HL-60 (cell line): ENCODE data around the gene FAM170B.

Source experiments
- DNase-seq, 2 experiments: peaks; one replicate each; pipeline ENCODE4 v3.0.0-alpha.2; 2010 to 2020; ENCODE audit warnings: low read depth in 1 of 2, low spot score in 1 of 2
- H3K27ac ChIP-seq: fragments of 250-450 bp; sonication (Bioruptor Pico); replicated peaks from 2 replicates; pipeline ENCODE4 v1.5.1; 2020; ENCODE audit warnings: mild to moderate bottlenecking, moderate library complexity
- H3K27me3 ChIP-seq: fragments of 250-450 bp; sonication (Bioruptor Pico); 2 replicates; pipeline ENCODE4 v1.5.1; 2021; ENCODE audit warnings: mild to moderate bottlenecking, moderate library complexity; ENCODE audit not compliant: insufficient read depth, poor library complexity, severe bottlenecking
- H3K4me3 ChIP-seq: replicated peaks from 2 replicates; pipeline ENCODE4 v1.5.1; 2011; ENCODE audit warnings: mild to moderate bottlenecking, control low read depth, low read length; ENCODE audit not compliant: insufficient read depth
- CTCF ChIP-seq: IDR thresholded peaks from one replicate; pipeline ENCODE4 v1.5.1; 2011; ENCODE audit warnings: low read length, control low read depth, inconsistent platforms; ENCODE audit not compliant: insufficient read depth
- GABPA ChIP-seq: IDR thresholded peaks from 2 replicates; pipeline ENCODE4 v1.6.1; 2012; ENCODE audit warnings: low read depth
- POLR2AphosphoS5 ChIP-seq: IDR thresholded peaks from 2 replicates; pipeline ENCODE4 v1.6.1; 2012; ENCODE audit warnings: low read depth
- REST ChIP-seq: IDR thresholded peaks from 2 replicates; pipeline ENCODE4 v1.6.1; 2012; ENCODE audit warnings: low read depth; ENCODE audit not compliant: insufficient replicate concordance
- SPI1 ChIP-seq: IDR thresholded peaks from 2 replicates; pipeline ENCODE4 v1.6.1; 2012; ENCODE audit warnings: low read depth, mild to moderate bottlenecking, borderline replicate concordance

Gene FAM170B

DNA sequence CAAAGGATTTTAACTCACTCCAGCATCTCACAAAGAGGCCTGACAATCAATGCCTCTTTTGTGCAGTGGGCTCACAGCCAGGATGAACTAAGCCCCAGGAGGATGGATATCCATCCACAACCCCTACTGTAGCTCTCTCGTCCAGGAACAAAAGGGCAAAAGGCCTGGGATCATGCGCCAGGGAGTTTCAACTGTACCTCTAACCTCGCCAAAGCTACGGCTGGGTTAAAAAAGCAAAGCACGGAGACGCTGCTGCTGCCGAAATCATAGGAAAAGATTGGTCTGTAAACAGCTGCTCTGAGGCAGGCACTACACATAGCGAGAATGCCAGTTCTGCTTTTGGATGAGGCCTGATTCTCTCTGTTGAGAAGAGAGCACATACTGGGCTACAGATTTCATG, 50.6 kb downstream of the FAM170B start:
- no peak for DNase-seq
- Histone ChIP-seq H3K27me3 (no peaks in the 10 kb centered on the region), H3K4me3 (no peak overlapping the region), H3K27ac (no peak overlapping the region)
- no peak for TF ChIP-seq POLR2AphosphoS5
- no peak for TF ChIP-seq GABPA
- TF ChIP-seq REST = no peak

DNA sequence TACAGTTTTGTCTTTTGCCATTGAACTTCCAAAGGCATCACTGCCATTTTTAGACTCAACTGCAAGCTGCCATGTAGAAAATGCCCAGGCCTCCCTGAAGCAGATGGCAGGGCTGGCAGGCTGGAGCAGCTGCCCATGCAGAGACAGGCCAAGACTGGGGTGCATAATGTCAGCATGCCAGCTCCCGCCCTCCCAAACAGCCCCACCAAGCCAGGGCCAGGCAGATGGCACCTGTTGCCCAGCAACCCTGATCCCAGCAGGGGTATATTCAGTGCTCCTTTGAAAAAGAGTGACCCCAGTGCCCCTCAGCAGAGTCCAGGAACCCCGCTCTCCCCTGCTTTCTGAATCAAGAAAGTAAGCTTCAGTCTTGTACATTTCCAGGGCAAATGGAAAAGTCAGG, 51.1 kb downstream of the FAM170B start:
- Histone ChIP-seq H3K4me3 (no peak overlapping the region), H3K27me3 (no peaks in the 10 kb centered on the region), H3K27ac (no peak overlapping the region)
- DNase-seq = no peak
- TF ChIP-seq POLR2AphosphoS5 (no peak), CTCF (no peak), SPI1 (no peak), REST (no peak), GABPA (no peak)

GRCh38 chr10:49081547-49082275, 52.1 kb downstream of the FAM170B start:
- no peak overlapping the region for H3K4me3 ChIP-seq
- no peak overlapping the region for H3K27ac ChIP-seq
- DNase-seq = no peak
- peaks cover 3% of the 10 kb centered on the region for H3K27me3 ChIP-seq
- no peak for TF ChIP-seq GABPA
- TF ChIP-seq CTCF = no peak
- TF ChIP-seq SPI1 = no peak
- TF ChIP-seq REST = no peak
- TF ChIP-seq POLR2AphosphoS5 = no peak
